Caco-2 (cell line): ENCODE measurements around the gene SUOX. TPM values are rescaled to one million over a fixed set of nuclear protein-coding genes. Genes with fewer than 3 reads are reported as not detected.

ENCODE experiments used
- BruUV-seq: library from RNA; stranded (reverse); fragments of 400-500 nt; replicated peaks from 2 replicates; lab custom pipeline; 2021; lab: Mats Ljungman, UMichigan
- CTCF ChIA-PET: fragments of 300-600 bp; sonication (Branson Sonifier 250); formaldehyde crosslinking; loops from one replicate; lab custom pipeline; 2022; ENCODE audit warnings: antibody characterized with exemption; lab: Charles Lee
- POLR2A ChIA-PET: fragments of 300-600 bp; sonication (Branson Sonifier 250); formaldehyde crosslinking; loops from one replicate; lab custom pipeline; 2022; ENCODE audit warnings: antibody characterized with exemption; lab: Charles Lee
- DNase-seq, 2 experiments: peaks; one replicate each; pipeline versions ENCODE4 v3.0.0 to v3.0.0-alpha.2; 2020 to 2022
- H3K27me3 ChIP-seq: replicated peaks from 2 replicates; pipeline ENCODE4 v1.6.0; 2011; ENCODE audit warnings: low read length; ENCODE audit not compliant: control insufficient read depth, insufficient read depth
- H3K36me3 ChIP-seq: 2 replicates; pipeline ENCODE4 v1.5.1; 2011; ENCODE audit warnings: low read length; ENCODE audit not compliant: control insufficient read depth, insufficient read depth
- H3K4me1 ChIP-seq: fragments of 250-450 bp; sonication (Bioruptor Pico); 2 replicates; pipeline ENCODE4 v1.5.1; 2020; ENCODE audit warnings: mild to moderate bottlenecking
- H3K4me3 ChIP-seq: 2 replicates; pipeline ENCODE4 v1.5.1; 2011; ENCODE audit warnings: low read depth, mild to moderate bottlenecking, control low read depth, low read length
- H3K9me3 ChIP-seq: fragments of 250-450 bp; sonication (Bioruptor Pico); 2 replicates; pipeline ENCODE4 v1.5.1; 2020; ENCODE audit warnings: mild to moderate bottlenecking, moderate library complexity
- H3K27ac Mint-ChIP-seq: one replicate; pipeline ENCODE4 v1.8.0; 2022; ENCODE audit warnings: mixed read lengths; ENCODE audit not compliant: unreplicated experiment
- H3K27me3 Mint-ChIP-seq: one replicate; pipeline ENCODE4 v1.8.0; 2022; ENCODE audit warnings: mixed read lengths; ENCODE audit not compliant: insufficient read depth, unreplicated experiment
- H3K36me3 Mint-ChIP-seq: one replicate; pipeline ENCODE4 v1.8.0; 2022; ENCODE audit warnings: mild to moderate bottlenecking, mixed read lengths; ENCODE audit not compliant: insufficient read depth, unreplicated experiment
- H3K4me1 Mint-ChIP-seq: one replicate; pipeline ENCODE4 v1.8.0; 2022; ENCODE audit warnings: low read depth, mixed read lengths; ENCODE audit not compliant: unreplicated experiment
- H3K4me3 Mint-ChIP-seq: one replicate; pipeline ENCODE4 v1.8.0; 2022; ENCODE audit warnings: mild to moderate bottlenecking, moderate library complexity, mixed read lengths; ENCODE audit not compliant: unreplicated experiment
- H3K9me3 Mint-ChIP-seq: one replicate; pipeline ENCODE4 v1.8.0; 2022; ENCODE audit warnings: mixed read lengths; ENCODE audit not compliant: unreplicated experiment
- intact Hi-C: fragments of 100-400 bp; cut with micrococcal nuclease; formaldehyde crosslinking; loops from one replicate; pipeline ENCODE4 v1.10.0; 2022; ENCODE audit not compliant: unreplicated experiment
- total RNA-seq: library from RNA; stranded (reverse); gene quantifications from 2 replicates; pipeline ENCODE4 v1.2.3, GENCODE V29; 2022
- TF ChIP-seq, protein P1 (sequence below), 2 experiments: fragments of 200-600 bp in 1 of 2; IDR thresholded peaks; 1 replicate in 1 of 2; 2 replicates in 1 of 2; pipeline versions ENCODE4 v1.5.1 to v1.8.0; 2011 to 2022; ENCODE audit warnings: antibody characterized with exemption in 1 of 2, control low read depth in 1 of 2, inconsistent platforms in 1 of 2, low read depth in 1 of 2, low read length in 1 of 2, mild to moderate bottlenecking in 1 of 2, moderate library complexity in 1 of 2; ENCODE audit not compliant: insufficient read depth in 1 of 2, severe bottlenecking in 1 of 2, unreplicated experiment in 1 of 2

The SUOX gene
- total RNA-seq, 1 experiment from 2014 or later, result 40.8 TPM

DNA sequence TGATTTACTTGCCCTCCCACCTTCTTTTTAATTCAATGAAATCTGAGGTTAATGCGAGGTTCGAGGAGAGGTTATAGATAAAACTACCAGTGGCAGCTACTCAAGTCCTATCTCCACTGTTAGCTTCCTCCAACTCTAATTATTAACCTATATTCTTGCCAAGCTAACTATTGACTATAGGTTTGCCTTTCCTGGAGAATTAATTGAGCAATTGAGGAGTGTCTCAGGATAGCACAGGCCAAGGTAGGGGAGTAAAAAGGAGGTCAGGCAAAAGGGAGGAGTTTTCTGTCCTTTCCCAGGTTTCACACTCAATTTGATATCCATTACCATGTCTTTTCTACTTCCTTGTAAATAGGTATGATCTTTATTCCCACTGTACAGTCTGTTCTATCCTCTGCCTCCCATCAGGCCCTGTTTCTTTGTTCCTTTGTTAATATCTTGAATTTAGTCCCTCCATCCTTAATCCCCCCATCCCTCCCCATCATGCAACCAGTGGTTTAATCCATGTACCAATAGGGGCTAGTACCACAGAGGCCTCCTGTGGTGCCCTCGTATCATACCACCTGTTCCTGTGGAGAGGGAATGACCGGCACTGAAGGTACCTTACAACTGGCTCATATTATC, 3.7 kb upstream of the SUOX start:
- ChIA-PET POLR2A (interaction anchor here (0.5 kb wide), 1 partner anchor 45 kb away, joined by 3 read pairs; no protein-coding TSS in a partner anchor), CTCF (no interaction called here)
- no peak overlapping the region for H3K4me3 Mint-ChIP-seq
- H3K4me1 Mint-ChIP-seq, result peaks cover 7% of the 10 kb centered on the region
- Histone ChIP-seq H3K36me3 (peaks cover 3% of the 10 kb centered on the region), H3K4me3 (no peak overlapping the region), H3K4me1 (no peaks in the 10 kb centered on the region), H3K9me3 (no peaks in the 10 kb centered on the region), H3K27me3 (no peaks in the 10 kb centered on the region)
- BruUV-seq, result TSS peak; percentile 10
- no peak overlapping the region for H3K27ac Mint-ChIP-seq
- no peak for DNase-seq
- intact Hi-C loops, result no loop called here
- H3K9me3 Mint-ChIP-seq, result no peaks in the 10 kb centered on the region
- H3K27me3 Mint-ChIP-seq, result no peaks in the 10 kb centered on the region
- TF ChIP-seq, protein P1, sequence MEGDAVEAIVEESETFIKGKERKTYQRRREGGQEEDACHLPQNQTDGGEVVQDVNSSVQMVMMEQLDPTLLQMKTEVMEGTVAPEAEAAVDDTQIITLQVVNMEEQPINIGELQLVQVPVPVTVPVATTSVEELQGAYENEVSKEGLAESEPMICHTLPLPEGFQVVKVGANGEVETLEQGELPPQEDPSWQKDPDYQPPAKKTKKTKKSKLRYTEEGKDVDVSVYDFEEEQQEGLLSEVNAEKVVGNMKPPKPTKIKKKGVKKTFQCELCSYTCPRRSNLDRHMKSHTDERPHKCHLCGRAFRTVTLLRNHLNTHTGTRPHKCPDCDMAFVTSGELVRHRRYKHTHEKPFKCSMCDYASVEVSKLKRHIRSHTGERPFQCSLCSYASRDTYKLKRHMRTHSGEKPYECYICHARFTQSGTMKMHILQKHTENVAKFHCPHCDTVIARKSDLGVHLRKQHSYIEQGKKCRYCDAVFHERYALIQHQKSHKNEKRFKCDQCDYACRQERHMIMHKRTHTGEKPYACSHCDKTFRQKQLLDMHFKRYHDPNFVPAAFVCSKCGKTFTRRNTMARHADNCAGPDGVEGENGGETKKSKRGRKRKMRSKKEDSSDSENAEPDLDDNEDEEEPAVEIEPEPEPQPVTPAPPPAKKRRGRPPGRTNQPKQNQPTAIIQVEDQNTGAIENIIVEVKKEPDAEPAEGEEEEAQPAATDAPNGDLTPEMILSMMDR (IDR thresholded peaks at IDR 0.05; ENCODE audit: insufficient read depth in 1 of 2, low read depth in 1 of 2, low read length in 1 of 2, severe bottlenecking in 1 of 2, unreplicated experiment in 1 of 2), result no peak
- H3K36me3 Mint-ChIP-seq, result peaks cover 81% of the 10 kb centered on the region

DNA sequence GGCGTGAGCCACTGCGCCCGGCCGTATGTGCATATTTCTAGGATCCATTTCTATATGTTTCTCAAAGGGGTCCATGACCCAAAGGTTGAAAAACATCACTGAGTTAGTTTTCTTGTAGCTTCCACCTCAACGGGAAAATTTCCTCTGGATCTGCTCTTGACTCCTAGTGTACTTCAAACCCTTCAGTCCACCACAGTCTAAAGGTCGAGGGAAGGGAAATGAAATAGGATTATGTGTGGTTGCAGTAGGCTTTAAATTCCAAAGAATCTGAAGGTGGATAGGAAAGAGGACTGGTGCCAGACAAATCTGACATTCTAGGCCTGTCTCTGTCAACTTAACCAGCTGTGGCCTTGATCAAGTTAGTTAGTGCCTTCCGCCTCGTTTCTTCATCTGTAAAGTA, 1.7 kb upstream of the SUOX start:
- H3K27me3 ChIP-seq, result no peaks in the 10 kb centered on the region
- no peaks in the 10 kb centered on the region for H3K4me1 ChIP-seq
- TF ChIP-seq, protein P1 (IDR thresholded peaks at IDR 0.05; ENCODE audit: insufficient read depth in 1 of 2, low read depth in 1 of 2, low read length in 1 of 2, severe bottlenecking in 1 of 2, unreplicated experiment in 1 of 2), result no peak
- H3K36me3 Mint-ChIP-seq, result peaks cover 74% of the 10 kb centered on the region
- CTCF ChIA-PET, result interaction anchor here (1.0 to 4.5 kb wide), 8 partner anchors 10 to 257 kb away, joined by 5 to 97 read pairs (median 6); partner anchors contain the start of genes PA2G4 and RAB5B
- no peaks in the 10 kb centered on the region; the same call in none of the 2 replicates for H3K36me3 ChIP-seq
- peaks cover 7% of the 10 kb centered on the region for H3K4me1 Mint-ChIP-seq
- no peaks in the 10 kb centered on the region for H3K9me3 Mint-ChIP-seq
- intact Hi-C loops, result no loop called here
- H3K27me3 Mint-ChIP-seq, result no peaks in the 10 kb centered on the region
- POLR2A ChIA-PET, result interaction anchor here (2.7 kb wide), 1 partner anchor 21 kb away, joined by 23 read pairs; the partner anchor contains the start of gene RAB5B
- H3K27ac Mint-ChIP-seq, result no peak overlapping the region
- no peak for DNase-seq
- H3K4me3 Mint-ChIP-seq, result no peak overlapping the region
- no peaks in the 10 kb centered on the region for H3K9me3 ChIP-seq
- BruUV-seq, result no TSS peak
- no peak overlapping the region for H3K4me3 ChIP-seq

DNA sequence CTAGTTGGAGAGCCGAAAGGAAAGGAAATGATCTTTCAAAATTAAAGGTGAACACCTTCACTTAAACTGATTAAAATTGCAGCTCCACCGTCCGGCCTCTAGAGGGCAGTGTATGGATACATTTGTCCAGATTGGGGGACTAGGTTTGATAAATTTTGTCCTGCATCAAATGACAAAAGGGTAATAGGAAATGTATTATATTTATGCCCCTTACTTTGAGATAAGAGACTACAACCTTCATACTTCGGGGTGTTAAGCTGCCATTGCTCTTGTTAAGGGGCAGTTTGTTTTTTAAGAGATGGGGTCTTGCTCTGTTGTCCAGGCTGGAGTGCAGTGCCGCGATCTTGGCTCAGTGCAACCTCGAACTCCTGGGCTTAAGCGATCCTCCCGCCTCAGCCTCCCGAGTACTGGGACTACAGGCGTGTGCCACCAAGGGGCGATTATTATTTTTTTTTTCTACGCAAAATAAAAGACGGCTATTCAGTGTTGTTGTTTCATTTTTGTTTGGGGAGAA, 818 bp upstream of the SUOX start:
- ChIA-PET POLR2A (interaction anchor here (0.5 to 2.7 kb wide), 9 partner anchors 11 to 1608 kb away, joined by 3 to 23 read pairs (median 8); partner anchors contain the start of genes PA2G4 and RAB5B), CTCF (interaction anchor here (0.5 to 4.5 kb wide), 15 partner anchors 8 to 258 kb away, joined by 3 to 97 read pairs (median 6); partner anchors contain the start of genes PA2G4 and RAB5B)
- Histone ChIP-seq H3K4me3 (peak overlapping the region; percentile 58), H3K4me1 (peaks cover 3% of the 10 kb centered on the region), H3K36me3 (no peaks in the 10 kb centered on the region; the same call in none of the 2 replicates), H3K27me3 (no peaks in the 10 kb centered on the region), H3K9me3 (no peaks in the 10 kb centered on the region)
- no peaks in the 10 kb centered on the region for H3K9me3 Mint-ChIP-seq
- H3K36me3 Mint-ChIP-seq, result peaks cover 74% of the 10 kb centered on the region
- intact Hi-C loops, result loop anchor here (1.0 to 2.0 kb wide), 4 partner anchors 23 to 257 kb away; partner anchors contain the start of gene RPS26
- peak; percentile 47 to 66 for DNase-seq
- no peaks in the 10 kb centered on the region for H3K27me3 Mint-ChIP-seq
- TSS peak; percentile 42 for BruUV-seq
- TF ChIP-seq, protein P1 (IDR thresholded peaks at IDR 0.05; ENCODE audit: insufficient read depth in 1 of 2, low read depth in 1 of 2, low read length in 1 of 2, severe bottlenecking in 1 of 2, unreplicated experiment in 1 of 2), result peak; percentile 75 to 76
- H3K27ac Mint-ChIP-seq, result peak overlapping the region; percentile 87
- peak overlapping the region; percentile 98 for H3K4me3 Mint-ChIP-seq
- peaks cover 9% of the 10 kb centered on the region for H3K4me1 Mint-ChIP-seq
